Measurements from ENCODE around the gene DOHH.

GRCh38 chr19:3453840-3454239 is 46.6 kb downstream of the DOHH start:
- TF ChIP-seq CTCF (IDR thresholded peaks at IDR 0.05) (no peak), POLR2AphosphoS5 (IDR thresholded peaks at IDR 0.05; ENCODE audit: insufficient read depth in 1 of 2, low read depth in 1 of 2) (peak in 1 of 2 donors; percentile 22), POLR2A (IDR thresholded peaks at IDR 0.05) (no peak)

All from vagina (tissue), 2 donors.